HUES48 (cell line): ENCODE results near the gene TASOR.
"Not testable (repeated sequence)": the region's sequence is repeated elsewhere in the genome, so short reads cannot be mapped to it uniquely, and the experiment has no call there.

Source experiments
- H3K27ac ChIP-seq: one replicate; pipeline ENCODE4 v1.7.0; 2013; ENCODE audit warnings: low read depth, low read length, inconsistent platforms
- H3K27me3 ChIP-seq: 2 replicates; pipeline ENCODE4 v1.6.1; 2013; ENCODE audit warnings: mild to moderate bottlenecking, low read length; ENCODE audit not compliant: control insufficient read depth, insufficient read depth
- H3K36me3 ChIP-seq: 2 replicates; pipeline ENCODE4 v1.6.1; 2013; ENCODE audit warnings: low read length; ENCODE audit not compliant: control insufficient read depth, insufficient read depth
- H3K4me1 ChIP-seq: 2 replicates; pipeline ENCODE4 v1.6.1; 2013; ENCODE audit warnings: mild to moderate bottlenecking, low read length; ENCODE audit not compliant: control insufficient read depth, insufficient read depth
- H3K4me3 ChIP-seq: 2 replicates; pipeline ENCODE4 v1.5.1; 2013; ENCODE audit warnings: mild to moderate bottlenecking, low read depth, low read length
- H3K9ac ChIP-seq: 2 replicates; pipeline ENCODE4 v1.6.1; 2013; ENCODE audit warnings: mild to moderate bottlenecking, low read depth, low read length, moderate library complexity
- H3K9me3 ChIP-seq: 2 replicates; pipeline ENCODE4 v1.6.1; 2013; ENCODE audit warnings: low read length; ENCODE audit not compliant: control insufficient read depth, insufficient read depth

Gene TASOR, protein sequence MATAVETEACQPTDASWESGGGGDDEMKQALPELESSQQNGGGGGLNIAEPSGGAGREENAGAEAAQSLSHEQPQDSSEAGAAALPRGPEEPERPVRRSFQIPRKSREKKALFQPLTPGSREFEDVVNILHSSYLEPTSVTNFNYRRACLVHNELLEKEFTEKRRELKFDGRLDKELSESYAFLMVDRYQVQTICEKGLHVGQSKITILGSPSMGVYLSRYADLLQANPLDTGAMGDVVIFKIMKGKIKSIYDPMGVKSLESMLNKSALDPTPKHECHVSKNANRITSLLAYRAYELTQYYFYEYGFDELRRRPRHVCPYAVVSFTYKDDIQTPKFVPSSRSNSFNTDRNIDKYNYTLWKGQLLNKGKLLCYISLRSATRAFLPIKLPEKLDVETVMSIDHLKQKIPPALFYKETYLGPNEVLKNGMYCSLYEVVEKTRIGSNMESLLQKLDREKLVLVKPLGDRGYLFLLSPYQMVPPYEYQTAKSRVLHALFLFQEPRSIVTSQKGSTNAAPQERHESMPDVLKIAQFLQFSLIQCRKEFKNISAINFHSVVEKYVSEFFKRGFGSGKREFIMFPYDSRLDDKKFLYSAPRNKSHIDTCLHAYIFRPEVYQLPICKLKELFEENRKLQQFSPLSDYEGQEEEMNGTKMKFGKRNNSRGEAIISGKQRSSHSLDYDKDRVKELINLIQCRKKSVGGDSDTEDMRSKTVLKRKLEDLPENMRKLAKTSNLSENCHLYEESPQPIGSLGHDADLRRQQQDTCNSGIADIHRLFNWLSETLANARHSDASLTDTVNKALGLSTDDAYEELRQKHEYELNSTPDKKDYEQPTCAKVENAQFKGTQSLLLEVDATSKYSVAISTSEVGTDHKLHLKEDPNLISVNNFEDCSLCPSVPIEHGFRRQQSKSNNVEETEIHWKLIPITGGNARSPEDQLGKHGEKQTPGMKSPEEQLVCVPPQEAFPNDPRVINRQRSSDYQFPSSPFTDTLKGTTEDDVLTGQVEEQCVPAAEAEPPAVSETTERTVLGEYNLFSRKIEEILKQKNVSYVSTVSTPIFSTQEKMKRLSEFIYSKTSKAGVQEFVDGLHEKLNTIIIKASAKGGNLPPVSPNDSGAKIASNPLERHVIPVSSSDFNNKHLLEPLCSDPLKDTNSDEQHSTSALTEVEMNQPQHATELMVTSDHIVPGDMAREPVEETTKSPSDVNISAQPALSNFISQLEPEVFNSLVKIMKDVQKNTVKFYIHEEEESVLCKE (N-terminal part only)

DNA sequence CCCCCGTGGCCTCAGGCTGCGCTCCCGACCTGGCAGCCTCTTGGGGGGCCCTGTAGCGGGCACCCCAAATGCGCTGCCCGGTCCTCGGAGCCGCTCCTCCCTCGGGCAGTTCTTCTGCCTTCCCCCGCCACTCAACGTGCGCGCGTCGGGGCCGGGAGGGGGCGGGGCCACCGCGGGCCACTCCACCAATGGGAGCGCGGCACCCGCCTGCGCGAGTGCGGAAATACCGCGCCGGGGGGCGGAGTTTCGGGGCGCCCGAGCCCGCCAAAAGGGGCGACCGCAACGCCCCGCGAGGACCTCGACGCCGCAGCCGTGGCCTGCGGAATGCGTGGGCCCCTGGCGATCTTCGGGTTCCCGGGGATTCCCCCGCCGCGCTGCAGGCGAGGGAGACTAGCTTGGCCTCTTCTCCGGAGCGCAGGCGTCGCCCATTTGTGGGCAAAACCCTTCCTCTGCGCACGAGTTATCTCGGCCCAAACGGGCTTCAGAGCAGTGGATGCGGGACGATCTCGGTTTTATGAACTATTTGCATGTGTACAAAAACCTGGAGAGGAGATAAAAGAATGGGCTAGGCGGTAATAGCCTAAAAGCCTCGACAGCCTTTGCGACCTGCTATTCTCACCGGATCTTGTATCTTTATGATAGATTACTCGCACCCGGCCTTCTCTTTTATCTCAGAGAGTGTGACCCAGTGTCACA lies at the start of gene TASOR:
TSS of gene TASOR (minus strand) at position 144 of the 696 bp plus-strand sequence. CDS start 259 bp downstream, outside the sequence.
- Histone ChIP-seq H3K9ac (peak within 1 kb of the TSS; percentile 98), H3K4me3 (peak within 1 kb of the TSS; percentile 82), H3K27me3 (peaks cover 21% of the 10 kb centered on the region), H3K4me1 (peaks cover 19% of the 10 kb centered on the region), H3K36me3 (peaks cover 5% of the 10 kb centered on the region; the same call in 1 of the 2 replicates), H3K9me3 (peaks cover 9% of the 10 kb centered on the region), H3K27ac (peak within 1 kb of the TSS; percentile 98)

DNA sequence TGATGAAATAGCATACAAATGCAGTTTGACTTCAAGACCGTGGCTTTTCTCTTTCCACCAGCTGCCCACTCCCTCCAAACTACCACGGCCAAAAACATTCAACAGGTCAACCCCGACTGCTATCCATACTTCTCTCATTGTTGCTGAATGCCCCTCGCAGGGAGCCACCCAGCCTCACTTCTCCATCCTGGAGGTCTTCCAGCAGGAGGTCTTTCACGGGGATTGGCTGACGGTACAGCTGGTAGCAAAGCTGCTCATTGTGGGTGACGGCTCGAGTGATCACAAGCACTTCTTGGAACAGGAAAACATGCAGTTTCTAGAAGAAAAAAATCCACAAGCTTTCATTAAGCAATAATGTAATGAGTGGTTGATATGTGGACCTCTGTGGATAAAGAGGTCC lies 49.0 kb upstream of the TASOR start:
- Histone ChIP-seq H3K27ac (no peak overlapping the region), H3K9me3 (no peaks in the 10 kb centered on the region), H3K4me3 (no peak overlapping the region), H3K36me3 (peaks cover 8% of the 10 kb centered on the region; the same call in 1 of the 2 replicates), H3K9ac (no peak overlapping the region), H3K4me1 (peaks cover 8% of the 10 kb centered on the region; the same call in 1 of the 2 replicates), H3K27me3 (no peaks in the 10 kb centered on the region)

DNA sequence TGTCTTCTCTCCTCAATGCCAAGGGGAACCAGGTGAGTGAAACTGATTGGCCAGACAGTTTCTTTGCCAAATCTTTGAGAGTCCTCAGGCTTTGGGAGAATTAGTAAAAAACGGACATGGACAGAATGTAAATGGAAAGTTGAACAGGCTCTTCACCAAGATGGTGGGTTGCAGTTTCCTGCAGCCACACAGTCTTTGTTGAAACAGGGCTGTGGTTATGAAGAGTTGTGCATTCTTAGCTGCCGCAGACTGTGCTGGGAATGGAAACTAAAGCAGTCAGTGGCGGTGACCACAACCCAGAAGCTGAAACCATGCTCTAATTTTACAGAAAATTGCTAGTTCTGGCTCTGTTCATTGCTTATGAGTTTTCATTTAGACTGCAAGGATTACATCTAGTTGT lies 42.1 kb upstream of the TASOR start:
- Histone ChIP-seq H3K27ac (no peak overlapping the region), H3K9ac (no peak overlapping the region), H3K27me3 (no peaks in the 10 kb centered on the region), H3K4me3 (no peak overlapping the region), H3K4me1 (no peaks in the 10 kb centered on the region), H3K36me3 (peaks cover 8% of the 10 kb centered on the region; the same call in 1 of the 2 replicates), H3K9me3 (no peaks in the 10 kb centered on the region)

DNA sequence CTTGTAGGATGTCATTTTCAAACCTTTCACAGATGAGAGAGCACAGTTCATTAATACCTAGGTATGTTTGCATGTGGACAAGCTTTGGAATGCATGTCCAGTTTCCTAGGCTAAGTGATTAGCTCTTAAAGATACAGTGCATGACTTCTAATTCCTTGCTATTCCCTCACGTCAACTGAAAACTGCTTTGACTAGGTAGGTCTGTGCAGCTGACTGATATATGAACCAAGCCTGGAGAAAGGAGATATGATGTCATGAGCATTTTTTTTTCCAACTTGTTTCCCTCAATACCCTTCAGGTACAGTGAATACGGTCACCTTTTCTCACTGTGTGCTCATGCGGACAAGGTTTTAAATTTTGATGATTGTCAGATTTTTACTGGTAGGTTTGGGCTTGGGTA lies 41.6 kb upstream of the TASOR start:
- Histone ChIP-seq H3K9me3 (no peaks in the 10 kb centered on the region), H3K4me1 (no peaks in the 10 kb centered on the region), H3K27ac (no peak overlapping the region), H3K27me3 (no peaks in the 10 kb centered on the region), H3K4me3 (no peak overlapping the region), H3K9ac (no peak overlapping the region), H3K36me3 (peaks cover 8% of the 10 kb centered on the region; the same call in 1 of the 2 replicates)

DNA sequence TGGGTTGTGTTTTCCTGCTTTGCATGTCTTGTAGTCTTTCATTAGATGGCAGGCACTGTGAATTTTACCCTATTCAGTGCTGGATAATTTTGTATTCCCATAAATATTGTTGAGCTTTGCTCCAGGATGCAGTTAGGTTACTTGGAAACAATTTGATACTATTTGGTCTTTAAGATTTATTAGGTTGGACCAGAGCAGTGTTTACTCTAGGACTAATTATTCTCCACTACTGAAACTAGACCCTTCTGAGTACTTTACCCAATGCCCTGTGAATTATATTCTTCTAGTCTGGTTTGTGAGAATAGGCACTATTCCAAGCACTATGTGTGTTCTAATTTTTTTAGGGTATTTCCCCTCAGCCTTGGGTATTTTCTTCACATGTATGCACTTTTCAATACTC lies 37.8 kb upstream of the TASOR start:
- H3K4me3 ChIP-seq: no peak overlapping the region
- H3K27ac ChIP-seq: no peak overlapping the region
- H3K4me1 ChIP-seq: no peaks in the 10 kb centered on the region
- H3K9me3 ChIP-seq: no peaks in the 10 kb centered on the region; the same call in 1 of the 2 replicates
- no peaks in the 10 kb centered on the region for H3K36me3 ChIP-seq
- H3K9ac ChIP-seq: no peak overlapping the region
- H3K27me3 ChIP-seq: no peaks in the 10 kb centered on the region

DNA sequence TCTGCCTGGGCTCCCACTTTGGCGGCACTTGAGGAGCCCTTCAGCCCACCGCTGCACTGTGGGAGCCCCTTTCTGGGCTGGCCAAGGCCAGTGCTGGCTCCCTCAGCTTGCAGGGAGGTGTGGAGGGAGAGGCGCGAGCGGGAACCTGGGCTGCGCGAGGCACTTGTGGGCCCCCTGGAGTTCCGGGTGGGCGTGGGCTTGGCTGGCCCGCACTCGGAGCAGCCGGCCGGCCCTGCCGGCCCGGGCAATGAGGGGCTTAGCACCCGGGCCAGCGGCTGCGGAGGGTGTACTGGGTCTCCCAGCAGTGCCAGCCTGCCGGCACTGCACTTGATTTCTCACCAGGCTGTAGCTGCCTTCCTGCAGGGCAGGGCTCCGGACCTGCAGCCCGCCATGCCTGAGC lies 35.7 kb upstream of the TASOR start:
- H3K4me3 ChIP-seq, H3K9ac ChIP-seq, H3K27ac ChIP-seq, H3K4me1 ChIP-seq, H3K9me3 ChIP-seq, H3K27me3 ChIP-seq, H3K36me3 ChIP-seq: not testable (repeated sequence)

DNA sequence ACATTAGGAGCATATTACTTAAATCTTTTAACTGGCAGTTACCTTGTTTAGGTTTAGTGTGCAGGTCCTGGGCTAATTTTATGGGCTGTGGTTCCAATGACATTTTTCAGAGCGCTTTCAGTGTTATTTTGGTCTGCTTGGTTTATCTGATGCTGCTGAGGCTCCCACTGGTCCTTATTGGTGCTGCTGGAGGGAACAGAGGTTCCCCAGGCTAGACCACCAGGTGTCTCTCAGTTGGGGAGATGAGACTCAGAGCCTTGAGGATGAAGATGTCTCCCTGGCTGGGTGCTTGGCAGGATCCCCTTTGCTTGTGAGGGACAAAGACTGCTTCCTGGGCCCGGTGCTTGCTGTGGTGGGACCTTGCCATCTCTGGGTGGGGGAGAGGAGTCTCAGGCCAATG lies 28.3 kb upstream of the TASOR start:
- no peaks in the 10 kb centered on the region for H3K36me3 ChIP-seq
- no peaks in the 10 kb centered on the region for H3K4me1 ChIP-seq
- no peak overlapping the region for H3K9ac ChIP-seq
- no peaks in the 10 kb centered on the region for H3K27me3 ChIP-seq
- H3K4me3 ChIP-seq: no peak overlapping the region
- H3K27ac ChIP-seq: no peak overlapping the region
- no peaks in the 10 kb centered on the region for H3K9me3 ChIP-seq

DNA sequence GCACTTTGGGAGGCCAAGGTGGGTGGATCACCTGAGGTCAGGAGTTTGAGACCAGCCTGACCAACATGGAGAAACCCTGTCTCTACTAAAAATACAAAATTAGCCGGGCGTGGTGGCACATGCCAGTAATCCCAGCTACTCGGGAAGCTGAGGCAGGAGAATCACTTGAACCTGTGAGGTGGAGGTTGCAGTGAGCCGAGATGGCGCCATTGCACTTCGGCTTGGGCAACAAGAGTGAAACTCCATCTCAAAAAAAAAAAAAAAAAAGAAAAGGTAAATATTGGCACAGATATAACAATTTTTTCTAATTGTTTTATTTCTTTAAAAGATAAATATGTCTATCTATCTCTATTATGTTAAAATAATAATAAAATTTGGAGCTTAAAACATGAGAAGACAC lies 24.3 kb upstream of the TASOR start:
- not testable (repeated sequence) for H3K27ac ChIP-seq, H3K27me3 ChIP-seq, H3K4me1 ChIP-seq, H3K9ac ChIP-seq, H3K9me3 ChIP-seq, H3K36me3 ChIP-seq, H3K4me3 ChIP-seq

DNA sequence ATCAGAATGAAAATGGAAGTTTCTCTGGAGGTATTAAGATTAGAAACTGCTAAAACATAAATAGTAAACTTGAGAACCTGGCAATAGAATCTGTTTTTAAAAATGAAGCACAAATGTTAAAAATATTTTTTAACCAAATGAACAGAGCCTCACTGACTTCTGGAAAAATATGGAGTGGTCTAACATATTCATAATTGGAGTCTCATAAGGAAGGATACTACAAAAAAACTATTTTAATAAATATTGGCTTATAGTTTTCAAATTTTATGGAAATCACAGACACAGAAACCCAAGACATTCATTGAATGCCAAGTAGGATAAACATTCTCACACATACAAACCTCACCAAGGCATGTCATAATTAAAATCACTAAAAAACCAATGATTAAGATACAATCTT lies 23.6 kb upstream of the TASOR start:
- Histone ChIP-seq H3K9me3 (no peaks in the 10 kb centered on the region), H3K4me3 (no peak overlapping the region), H3K4me1 (no peaks in the 10 kb centered on the region), H3K36me3 (no peaks in the 10 kb centered on the region), H3K27ac (no peak overlapping the region), H3K27me3 (no peaks in the 10 kb centered on the region), H3K9ac (no peak overlapping the region)

DNA sequence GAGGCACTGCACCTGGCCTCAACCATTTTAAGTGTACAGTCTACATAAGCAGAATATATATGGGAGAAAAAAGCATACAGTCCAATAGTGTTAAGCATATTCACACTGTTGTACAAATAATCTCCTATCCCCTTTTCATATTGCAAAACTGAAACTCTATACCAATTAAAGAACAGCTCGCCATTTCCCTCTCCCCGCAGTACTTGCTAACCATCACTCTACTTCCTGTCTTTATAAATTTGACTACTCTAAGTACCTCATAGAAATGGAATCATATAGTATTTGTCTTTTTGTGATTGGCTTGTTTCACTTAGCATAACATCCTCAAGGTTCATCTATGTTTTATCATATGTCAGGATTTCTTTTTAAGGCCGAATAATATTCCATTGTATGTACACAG lies 21.6 kb upstream of the TASOR start:
- Histone ChIP-seq H3K27ac (no peak overlapping the region), H3K27me3 (no peaks in the 10 kb centered on the region), H3K36me3 (no peaks in the 10 kb centered on the region), H3K9ac (no peak overlapping the region), H3K4me1 (peaks cover 7% of the 10 kb centered on the region; the same call in 1 of the 2 replicates), H3K9me3 (no peaks in the 10 kb centered on the region), H3K4me3 (no peak overlapping the region)
